Activated CD8-positive, alpha-beta memory T cell treated with anti-CD3 and anti-CD28 coated beads for 4 hours (primary cell): ENCODE measurements around the gene EIPR1.

Source experiments
- DNase-seq, 2 donors: peaks; one replicate each; pipeline ENCODE4 v3.0.0-alpha.2; 2020; ENCODE audit warnings: low read depth in 2 of 2

The EIPR1 gene

GRCh38 chr2:3324036-3324386 is 53.6 kb downstream of the EIPR1 start:
- no peak for DNase-seq

DNA sequence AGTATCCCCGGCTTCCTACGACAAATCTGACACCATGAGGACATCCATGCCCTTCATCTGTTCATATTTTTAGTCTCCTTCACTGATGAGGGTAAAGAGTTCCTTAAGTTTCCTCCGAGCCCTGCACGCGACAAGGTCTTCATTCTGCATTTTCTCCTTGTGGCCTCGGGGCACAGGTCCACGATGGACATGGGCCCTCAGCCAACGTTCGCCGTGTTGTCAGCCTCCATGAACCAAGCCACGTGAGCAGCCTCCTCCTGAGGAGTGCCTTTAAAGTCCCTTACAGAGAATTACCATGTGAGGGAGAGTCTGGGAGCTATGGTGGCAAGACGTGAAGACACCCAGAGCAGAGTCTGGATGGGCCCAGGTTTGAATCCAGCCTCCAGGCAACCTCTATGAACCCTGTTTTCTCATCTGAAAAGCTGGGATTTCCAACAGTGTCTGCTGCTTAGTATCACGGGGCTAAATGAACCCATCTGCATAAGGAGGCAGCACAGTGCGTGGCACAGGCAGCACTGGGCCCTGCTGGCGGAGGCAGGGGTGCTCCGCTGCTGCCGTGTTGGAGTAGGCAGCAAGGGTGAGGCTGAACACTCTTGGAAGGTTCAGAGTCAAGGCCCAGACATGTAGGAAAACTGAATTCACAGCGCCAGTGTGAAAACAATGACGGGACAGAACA is 54.1 kb downstream of the EIPR1 start:
- no peak for DNase-seq

GRCh38 chr2:3322311-3322970 is 55.2 kb downstream of the EIPR1 start:
- no peak for DNase-seq

GRCh38 chr2:3321825-3322224 is 55.8 kb downstream of the EIPR1 start:
- DNase-seq = no peak

DNA sequence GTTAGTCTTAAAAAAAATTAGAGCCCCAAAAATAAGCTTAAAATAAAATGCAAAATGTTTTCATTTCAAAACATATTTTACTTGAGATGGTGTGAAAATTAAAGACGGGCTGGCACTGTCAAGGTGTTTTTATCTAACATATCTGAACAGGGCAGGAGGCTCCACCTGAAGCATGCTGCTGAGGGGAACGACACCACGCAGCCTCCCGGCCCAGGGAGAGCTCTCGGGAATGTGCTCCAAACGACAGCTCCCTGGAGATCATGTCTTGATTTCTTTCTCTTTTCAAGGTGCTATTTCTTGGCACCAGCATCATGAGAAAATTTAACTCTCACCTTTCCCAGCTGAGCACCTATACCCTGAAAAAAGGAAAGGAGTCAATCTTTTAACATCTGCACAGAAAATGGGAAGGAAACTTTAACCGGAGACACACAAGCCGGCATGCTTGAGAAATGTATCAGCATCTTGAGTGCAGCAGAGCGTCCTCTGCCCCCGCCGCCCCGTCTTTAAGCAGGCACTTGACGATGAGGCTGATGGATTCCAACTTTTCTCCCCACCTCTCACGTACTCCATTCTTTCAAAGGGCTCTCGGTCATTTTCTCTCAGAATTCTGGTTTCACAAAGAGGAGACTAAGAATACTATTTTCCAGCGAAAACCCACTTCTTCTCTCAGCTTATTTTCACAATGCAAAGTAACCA is 56.6 kb downstream of the EIPR1 start:
- DNase-seq = no peak

DNA sequence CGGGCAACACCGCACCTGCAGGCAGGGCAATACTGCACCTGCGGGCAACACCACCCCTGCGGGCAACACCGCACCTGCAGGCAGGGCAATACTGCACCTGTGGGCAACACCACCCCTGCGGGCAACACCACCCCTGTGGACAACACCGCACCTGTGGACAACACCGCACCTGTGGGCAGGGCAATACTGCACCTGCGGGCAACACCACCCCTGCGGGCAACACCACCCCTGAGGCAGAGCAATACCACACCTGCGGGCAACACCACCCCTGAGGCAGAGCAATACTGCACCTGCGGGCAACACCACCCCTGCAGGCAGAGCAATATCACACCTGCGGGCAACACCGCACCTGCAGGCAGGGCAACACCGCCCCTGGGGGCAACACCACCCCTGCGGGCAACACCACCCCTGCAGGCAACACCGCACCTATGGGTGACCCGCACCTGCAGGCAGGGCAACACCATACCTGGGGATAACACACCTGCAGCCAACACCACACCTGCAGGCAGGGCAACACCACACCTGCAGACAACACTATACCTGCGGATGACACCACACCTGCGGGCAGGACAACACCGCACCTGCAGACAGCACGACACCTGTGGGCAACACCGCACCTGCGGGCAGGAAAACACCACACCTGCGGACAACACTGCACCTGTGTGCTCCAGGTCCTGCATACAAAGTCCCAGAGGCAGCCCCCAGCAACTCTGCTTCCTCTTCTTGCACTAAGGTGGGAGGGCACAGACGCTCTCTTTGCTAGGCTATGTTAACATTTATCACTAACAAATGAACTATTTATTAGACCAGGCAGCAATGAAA is 57.7 kb downstream of the EIPR1 start:
- DNase-seq = no peak

GRCh38 chr2:3319134-3319533 is 58.5 kb downstream of the EIPR1 start:
- DNase-seq = no peak

- no peak for DNase-seq
These were observed 59.6 kb downstream of the EIPR1 start for GRCh38 chr2:3317871-3318590.

DNA sequence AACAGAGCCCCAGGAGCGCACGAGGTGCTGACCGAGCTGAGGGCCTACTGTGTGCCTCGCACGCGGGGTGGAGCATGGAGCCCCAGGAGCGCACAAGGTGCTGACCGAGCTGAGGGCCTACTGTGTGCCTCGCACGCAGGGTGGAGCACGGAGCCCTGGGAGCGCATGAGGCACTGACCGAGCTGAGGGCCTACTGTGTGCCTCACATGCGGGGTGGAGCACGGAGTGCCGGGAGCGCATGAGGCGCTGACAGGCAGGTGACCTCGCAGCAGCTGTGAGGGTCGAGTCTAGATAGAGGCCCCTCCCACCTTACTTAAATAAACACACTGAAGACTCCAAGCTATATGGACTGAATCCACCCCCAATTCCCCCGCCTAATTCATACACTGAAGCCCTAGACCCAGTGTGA is 60.3 kb downstream of the EIPR1 start:
- DNase-seq = no peak

GRCh38 chr2:3316456-3317276 is 61.0 kb downstream of the EIPR1 start:
- no peak for DNase-seq

DNA sequence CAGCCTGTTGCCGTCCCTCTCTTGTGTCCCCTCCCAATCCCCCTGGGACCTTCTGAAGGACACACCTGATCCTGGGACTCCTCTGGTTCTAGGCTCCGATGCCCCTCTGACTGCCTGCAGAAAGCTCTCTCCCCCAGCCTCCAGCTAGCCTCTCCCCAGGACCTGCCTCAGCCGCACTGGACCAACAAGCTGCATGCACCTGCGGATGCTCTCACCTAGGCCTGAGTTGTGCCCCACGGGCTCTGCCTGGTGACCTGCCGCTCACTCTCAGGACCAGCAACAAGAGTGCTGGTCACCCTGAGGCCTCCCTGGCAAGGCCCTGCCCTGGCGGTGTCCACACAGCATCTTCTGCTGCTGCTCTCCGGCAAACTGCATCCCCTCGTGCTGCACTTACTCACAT is 63.0 kb downstream of the EIPR1 start:
- DNase-seq = no peak

DNA sequence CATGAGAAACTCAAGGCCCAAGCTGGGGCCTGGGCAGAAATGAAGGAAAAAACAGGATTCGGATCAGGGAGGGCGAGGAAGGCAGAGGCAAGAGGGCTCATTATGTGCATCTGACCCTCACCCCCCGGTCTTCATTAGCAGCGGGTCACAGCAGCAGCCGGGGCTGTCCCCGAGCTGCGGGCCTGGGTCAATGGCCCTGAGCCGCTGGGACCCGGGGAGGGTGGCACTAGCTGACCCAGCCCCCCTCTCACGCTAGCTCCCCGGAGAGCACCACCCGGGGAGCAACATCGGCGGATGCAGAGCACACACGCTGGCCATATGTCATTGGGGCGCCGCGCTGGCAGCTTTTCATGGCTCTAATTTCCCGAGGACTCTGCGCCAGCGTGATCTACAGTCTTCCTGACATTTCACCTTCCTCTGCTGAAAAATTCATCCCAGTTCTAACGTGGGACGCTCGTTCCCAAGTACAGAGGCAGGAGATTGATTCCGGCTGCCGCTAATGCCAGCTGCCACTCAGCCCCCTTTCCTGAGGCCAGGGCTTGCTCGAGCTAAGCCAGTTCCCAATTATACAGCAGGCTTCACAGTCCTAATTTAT is 63.7 kb downstream of the EIPR1 start:
- no peak for DNase-seq

DNA sequence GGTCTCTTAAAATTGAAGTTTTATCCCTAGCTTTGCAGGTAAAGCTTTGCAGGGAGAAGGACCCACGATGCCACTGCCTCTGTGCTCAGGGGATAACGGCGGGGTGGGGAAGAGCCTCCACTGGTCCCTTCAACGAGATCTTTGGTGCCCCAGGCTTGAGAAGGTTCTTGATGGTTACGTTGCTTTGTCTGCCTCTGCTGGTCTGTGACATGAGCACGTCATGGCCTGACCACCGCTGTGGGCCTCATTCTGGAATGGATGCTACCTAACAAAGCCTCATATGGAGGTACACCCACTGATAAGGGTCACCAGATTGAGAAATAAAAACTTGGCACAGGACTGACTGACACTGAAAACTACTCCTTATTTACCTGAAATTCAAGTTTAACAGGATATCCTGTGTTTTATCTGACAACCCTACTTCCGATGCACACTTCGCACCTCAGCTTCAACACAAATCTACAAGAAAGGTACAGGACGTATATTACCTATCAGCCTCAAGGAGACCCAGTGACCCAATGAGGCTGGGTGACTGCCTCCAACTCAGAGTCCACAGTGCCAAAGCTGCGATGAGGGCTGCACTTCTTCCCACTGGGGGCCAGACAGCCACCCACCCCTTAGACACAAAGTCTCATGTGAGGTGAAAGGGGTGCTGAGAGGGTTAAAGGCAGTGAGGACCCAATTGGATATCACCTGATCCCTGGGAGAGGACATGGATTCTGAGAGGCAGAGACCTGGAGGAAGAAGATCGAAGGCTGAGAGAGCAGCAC is 64.9 kb downstream of the EIPR1 start:
- DNase-seq = no peak

DNA sequence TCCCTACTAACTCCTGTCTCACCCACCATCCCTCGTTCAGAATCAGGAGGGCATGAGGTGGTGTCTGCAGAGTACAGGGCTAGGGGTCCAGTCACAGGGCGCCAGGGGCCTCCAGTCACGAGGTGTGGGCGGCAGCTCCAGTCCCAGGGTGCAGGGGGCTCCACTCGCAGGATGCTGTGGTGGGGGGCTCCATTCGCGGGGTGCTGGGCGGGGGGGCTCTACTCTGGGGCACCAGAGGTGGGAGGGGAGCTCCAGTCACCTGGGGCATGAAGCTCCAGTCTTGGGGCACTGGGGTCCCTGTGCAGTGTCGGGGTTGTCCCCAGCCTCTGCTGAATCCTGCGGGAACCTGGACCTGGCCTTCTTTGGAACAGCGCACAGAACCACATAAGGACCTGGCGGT is 66.0 kb downstream of the EIPR1 start:
- DNase-seq = no peak

- DNase-seq = no peak
These were observed 67.9 kb downstream of the EIPR1 start for GRCh38 chr2:3309496-3310355.

DNA sequence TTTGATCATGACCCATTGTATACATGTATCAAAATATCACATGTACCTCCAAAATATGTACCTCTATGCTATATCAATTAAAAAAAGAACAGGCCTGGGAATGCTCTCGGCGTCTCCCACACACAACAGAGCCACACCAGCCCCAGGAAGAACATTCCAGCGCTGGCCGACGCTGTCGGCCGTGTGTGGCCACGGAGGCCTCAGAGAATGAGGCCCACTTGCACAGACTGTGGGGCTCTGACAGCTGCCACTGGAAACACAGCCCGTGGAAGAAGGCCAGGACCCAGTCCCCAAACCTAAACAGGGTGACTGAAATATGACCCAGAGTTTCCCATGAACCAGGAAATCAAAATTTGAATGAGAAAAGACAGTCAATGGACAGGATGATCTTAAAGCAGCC is 69.7 kb downstream of the EIPR1 start:
- DNase-seq = no peak

DNA sequence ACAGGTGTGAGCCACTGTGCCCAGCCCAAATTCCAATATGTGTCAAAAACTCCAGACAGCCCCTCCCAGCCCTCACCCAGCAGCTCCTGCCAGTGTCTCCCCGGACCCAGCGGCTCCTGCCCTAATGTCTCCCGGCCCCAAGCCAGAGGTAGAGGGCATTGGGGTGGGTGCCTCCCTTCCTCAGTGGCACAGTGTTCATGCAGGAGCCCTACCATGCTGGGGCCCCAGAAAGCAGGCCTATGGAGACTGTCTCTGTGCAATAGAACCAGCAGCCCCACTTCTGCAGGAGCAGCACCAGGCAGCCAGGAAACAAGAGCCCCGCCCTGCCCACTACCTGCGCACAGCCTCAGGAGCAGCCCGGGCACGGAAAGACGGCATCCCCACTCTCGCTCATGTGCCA is 70.4 kb downstream of the EIPR1 start:
- DNase-seq = no peak

- no peak for DNase-seq
These were observed 71.7 kb downstream of the EIPR1 start for GRCh38 chr2:3305952-3306351.

DNA sequence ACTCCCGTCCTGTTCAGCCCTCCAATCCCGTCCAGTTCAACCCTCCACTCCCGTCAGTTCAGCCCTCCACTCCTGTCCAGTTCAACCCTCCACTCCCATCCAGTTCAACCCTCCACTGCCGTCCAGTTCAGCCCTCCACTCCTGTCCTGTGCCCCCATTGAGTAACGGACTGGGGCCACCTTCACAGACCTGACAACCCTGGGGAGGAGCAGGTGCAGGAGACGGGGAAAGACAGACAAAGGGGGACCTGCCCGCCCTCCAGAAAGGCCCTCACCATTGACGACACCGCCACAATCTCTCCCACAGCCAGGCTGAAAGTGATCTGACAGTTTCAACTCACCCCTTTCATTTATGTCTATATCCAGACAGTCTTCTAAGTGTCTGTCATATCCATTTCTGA is 72.2 kb downstream of the EIPR1 start:
- DNase-seq = no peak
